ENCODE data around the gene TAAR8.
"Not testable (repeated sequence)": the region's sequence is repeated elsewhere in the genome, so short reads cannot be mapped to it uniquely, and the experiment has no call there.

TAAR8 gene

GRCh38 chr6:132592855-132593254 lies 40.4 kb downstream of the TAAR8 start:
- Histone ChIP-seq H3K27ac (ENCODE audit: low read length) (no peak overlapping the region), H3K4me1 (ENCODE audit: control insufficient read depth in 1 of 2, insufficient read depth in 2 of 2, low read length in 2 of 2) (no peaks in the 10 kb centered on the region), H3K4me3 (ENCODE audit: low read depth in 1 of 2, low read length in 2 of 2) (no peak overlapping the region), H3K27me3 (ENCODE audit: low read depth, low read length) (no peaks in the 10 kb centered on the region), H3K9me3 (ENCODE audit: control insufficient read depth in 1 of 2, low read length in 2 of 2) (no peaks in the 10 kb centered on the region), H3K36me3 (ENCODE audit: control insufficient read depth in 1 of 2, insufficient read depth in 2 of 2, low read length in 2 of 2) (no peaks in the 10 kb centered on the region)

- Histone ChIP-seq H3K27ac (ENCODE audit: low read length) (no peak overlapping the region), H3K4me3 (ENCODE audit: low read depth in 1 of 2, low read length in 2 of 2) (no peak overlapping the region), H3K27me3 (ENCODE audit: low read depth, low read length) (no peaks in the 10 kb centered on the region), H3K9me3 (ENCODE audit: control insufficient read depth in 1 of 2, low read length in 2 of 2) (no peaks in the 10 kb centered on the region), H3K36me3 (ENCODE audit: control insufficient read depth in 1 of 2, insufficient read depth in 2 of 2, low read length in 2 of 2) (no peaks in the 10 kb centered on the region), H3K4me1 (ENCODE audit: control insufficient read depth in 1 of 2, insufficient read depth in 2 of 2, low read length in 2 of 2) (no peaks in the 10 kb centered on the region)
Observed at GRCh38 chr6:132596201-132596600, 43.7 kb downstream of the TAAR8 start.

DNA sequence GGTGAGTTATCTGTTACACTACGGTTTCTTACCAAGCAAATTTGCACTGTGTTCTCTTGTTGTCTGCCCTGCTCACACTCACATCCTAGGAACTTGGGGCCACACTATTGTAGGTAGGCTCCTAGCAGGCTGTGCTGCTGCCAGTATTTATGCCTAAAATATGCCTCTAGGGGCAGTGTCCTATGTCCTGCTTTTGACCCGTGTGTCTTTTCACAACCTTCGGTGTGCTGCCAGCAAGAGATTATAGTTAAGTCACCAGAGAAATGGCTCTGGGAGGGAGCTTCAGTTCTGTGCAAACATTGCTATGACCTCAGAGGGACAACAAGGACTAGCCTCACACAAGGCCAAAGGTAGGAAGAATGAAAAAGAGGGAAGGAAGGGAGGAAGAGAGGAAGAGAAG lies 46.0 kb downstream of the TAAR8 start:
- no peak overlapping the region for H3K27ac ChIP-seq (ENCODE audit: low read length)
- no peak overlapping the region for H3K4me3 ChIP-seq (ENCODE audit: low read depth in 1 of 2, low read length in 2 of 2)
- no peaks in the 10 kb centered on the region for H3K36me3 ChIP-seq (ENCODE audit: control insufficient read depth in 1 of 2, insufficient read depth in 2 of 2, low read length in 2 of 2)
- no peaks in the 10 kb centered on the region for H3K9me3 ChIP-seq (ENCODE audit: control insufficient read depth in 1 of 2, low read length in 2 of 2)
- H3K4me1 ChIP-seq (ENCODE audit: control insufficient read depth in 1 of 2, insufficient read depth in 2 of 2, low read length in 2 of 2) = no peaks in the 10 kb centered on the region
- H3K27me3 ChIP-seq (ENCODE audit: low read depth, low read length) = no peaks in the 10 kb centered on the region

DNA sequence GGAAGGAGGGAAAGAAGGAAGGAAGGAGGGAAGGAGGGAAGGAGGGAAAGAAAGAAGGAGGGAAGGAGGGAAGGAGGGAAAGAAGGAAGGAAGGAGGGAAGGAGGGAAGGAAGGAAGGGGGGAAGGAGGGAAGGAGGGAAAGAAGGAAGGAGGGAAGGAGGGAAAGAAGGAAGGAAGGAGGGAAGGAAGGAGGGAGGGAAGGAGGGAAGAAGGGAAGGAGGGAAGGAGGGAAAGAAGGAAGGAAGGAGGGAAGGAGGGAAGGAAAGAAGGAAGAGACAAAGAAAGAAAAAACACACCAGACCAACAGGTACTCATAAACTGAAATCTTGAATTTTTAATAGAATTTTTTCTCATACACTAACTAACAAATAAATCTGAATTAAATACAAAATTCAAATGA lies 48.4 kb downstream of the TAAR8 start:
- H3K9me3 ChIP-seq (ENCODE audit: control insufficient read depth in 1 of 2, low read length in 2 of 2); H3K27me3 ChIP-seq (ENCODE audit: low read depth, low read length); H3K4me1 ChIP-seq (ENCODE audit: control insufficient read depth in 1 of 2, insufficient read depth in 2 of 2, low read length in 2 of 2); H3K27ac ChIP-seq (ENCODE audit: low read length); H3K4me3 ChIP-seq (ENCODE audit: low read depth in 1 of 2, low read length in 2 of 2); H3K36me3 ChIP-seq (ENCODE audit: control insufficient read depth in 1 of 2, insufficient read depth in 2 of 2, low read length in 2 of 2): not testable (repeated sequence)

All from muscle layer of duodenum (tissue), 2 donors.